D341Med (cell line): ENCODE measurements around the gene PCDHA13.
"Not testable (repeated sequence)": the region's sequence is repeated elsewhere in the genome, so short reads cannot be mapped to it uniquely, and the experiment has no call there.

ENCODE experiments used
- DNase-seq: peaks from one replicate; pipeline ENCODE4 v3.0.0; 2012; ENCODE audit warnings: low spot score

The PCDHA13 gene

GRCh38 chr5:140868721-140869554, 13.0 kb upstream of the PCDHA13 start, which contains the start of gene PCDHA11:
Gene PCDHA11 (plus strand): TSS chr5:140868957. CDS start chr5:140869104, 147 bp downstream.
- no peak for DNase-seq

- DNase-seq = no peak
Measured at GRCh38 chr5:140869555-140869886, 12.4 kb upstream of the PCDHA13 start.

GRCh38 chr5:140870221-140871201, 11.4 kb upstream of the PCDHA13 start:
- no peak for DNase-seq

GRCh38 chr5:140875085-140876065, 6.5 kb upstream of the PCDHA13 start, which contains the start of gene PCDHA12:
Gene PCDHA12 (plus strand): TSS chr5:140875308. CDS start chr5:140875473, 165 bp downstream.
- no peak for DNase-seq

- not testable (repeated sequence) for DNase-seq
Measured at GRCh38 chr5:140876541-140877261, 5.2 kb upstream of the PCDHA13 start.

- DNase-seq = no peak
Measured at GRCh38 chr5:140877262-140877581, 4.7 kb upstream of the PCDHA13 start.

- DNase-seq = no peak
Measured at GRCh38 chr5:140882591-140882899, 621 bp downstream of the PCDHA13 start.

GRCh38 chr5:140883373-140883772, 1.4 kb downstream of the PCDHA13 start:
- DNase-seq = no peak

- no peak for DNase-seq
Measured at GRCh38 chr5:140883927-140884697, 2.2 kb downstream of the PCDHA13 start.

GRCh38 chr5:140916325-140916724, 34.4 kb downstream of the PCDHA13 start:
- DNase-seq = no peak

GRCh38 chr5:140923601-140924000, 41.7 kb downstream of the PCDHA13 start:
- no peak for DNase-seq

GRCh38 chr5:140925806-140926442, 44.0 kb downstream of the PCDHA13 start, which contains the start of gene PCDHAC1:
Gene PCDHAC1 (plus strand): TSS chr5:140926299. CDS start chr5:140926893, 594 bp downstream.
- DNase-seq = peak; percentile 82

- peak; percentile 93 for DNase-seq
Measured at GRCh38 chr5:140926443-140927227, 44.7 kb downstream of the PCDHA13 start.

GRCh38 chr5:140927228-140927573, 45.3 kb downstream of the PCDHA13 start:
- DNase-seq = no peak
